Stomach (tissue), 4 donors: ENCODE measurements around the gene CRACDL.
A peak's percentile ranks its signal among the peaks of the same experiment; 100 is the strongest.

Source experiments
- EP300 ChIP-seq: sonication (generic); formaldehyde crosslinking; IDR thresholded peaks from one replicate; pipeline ENCODE4 v1.6.1; 2017; ENCODE audit warnings: antibody characterized with exemption
- POLR2A ChIP-seq, 4 donors: fragments of 450-650 bp; IDR thresholded peaks; one replicate each; pipeline ENCODE4 v1.6.1; 2016; ENCODE audit warnings: antibody characterized with exemption in 4 of 4, control low read depth in 2 of 4, mild to moderate bottlenecking in 1 of 4, moderate library complexity in 1 of 4
- POLR2AphosphoS5 ChIP-seq, 3 donors: sonication (generic); formaldehyde crosslinking; IDR thresholded peaks; one replicate each; pipeline ENCODE4 v1.6.1; 2016; ENCODE audit warnings: antibody characterized with exemption in 3 of 3
- TF ChIP-seq, protein P1 (sequence below), 7 experiments: fragments of 450-650 bp in 4 of 7; fragments of 200-600 bp in 3 of 7; sonication (generic) in 3 of 7; IDR thresholded peaks; one replicate each; pipeline ENCODE4 v1.5.1; 2016 to 2019; ENCODE audit warnings: antibody characterized with exemption in 7 of 7, control low read depth in 2 of 7, mild to moderate bottlenecking in 1 of 7

DNA sequence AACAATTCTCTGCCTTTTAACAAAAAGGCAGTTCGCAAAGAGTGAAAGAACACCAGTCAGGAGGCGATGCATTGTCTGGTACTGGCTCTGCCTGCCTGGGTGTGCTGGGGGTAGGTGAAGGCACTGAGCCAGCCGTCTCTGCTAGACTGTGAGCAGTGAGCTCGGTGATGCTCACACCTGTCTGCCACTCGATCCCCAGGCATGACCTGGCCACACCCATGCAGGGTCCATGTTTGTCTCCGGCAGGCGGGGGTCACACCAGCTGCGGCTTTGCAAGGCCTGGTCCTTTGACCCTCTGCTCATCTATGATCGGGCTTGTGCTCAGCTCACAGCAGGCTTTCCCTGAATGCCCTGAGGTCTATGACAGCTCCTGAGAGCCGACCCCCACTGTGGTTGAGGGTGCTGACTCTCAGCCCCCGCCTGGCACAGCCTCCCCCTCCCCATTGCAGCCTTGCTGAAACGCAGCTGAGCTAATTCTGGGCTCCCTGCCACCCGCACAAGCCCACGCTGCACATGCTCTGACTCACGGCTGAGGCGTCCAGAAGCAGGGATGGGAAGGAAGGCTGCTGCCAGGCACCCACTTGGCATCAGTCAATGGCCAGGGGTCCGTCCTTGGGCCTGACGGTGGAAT is 23.7 kb downstream of the CRACDL start:
- TF ChIP-seq POLR2A (IDR thresholded peaks at IDR 0.05) (no peak), EP300 (no peak), POLR2AphosphoS5 (IDR thresholded peaks at IDR 0.05) (peak in 1 of 3 donors; percentile 68)
- TF ChIP-seq, protein P1, sequence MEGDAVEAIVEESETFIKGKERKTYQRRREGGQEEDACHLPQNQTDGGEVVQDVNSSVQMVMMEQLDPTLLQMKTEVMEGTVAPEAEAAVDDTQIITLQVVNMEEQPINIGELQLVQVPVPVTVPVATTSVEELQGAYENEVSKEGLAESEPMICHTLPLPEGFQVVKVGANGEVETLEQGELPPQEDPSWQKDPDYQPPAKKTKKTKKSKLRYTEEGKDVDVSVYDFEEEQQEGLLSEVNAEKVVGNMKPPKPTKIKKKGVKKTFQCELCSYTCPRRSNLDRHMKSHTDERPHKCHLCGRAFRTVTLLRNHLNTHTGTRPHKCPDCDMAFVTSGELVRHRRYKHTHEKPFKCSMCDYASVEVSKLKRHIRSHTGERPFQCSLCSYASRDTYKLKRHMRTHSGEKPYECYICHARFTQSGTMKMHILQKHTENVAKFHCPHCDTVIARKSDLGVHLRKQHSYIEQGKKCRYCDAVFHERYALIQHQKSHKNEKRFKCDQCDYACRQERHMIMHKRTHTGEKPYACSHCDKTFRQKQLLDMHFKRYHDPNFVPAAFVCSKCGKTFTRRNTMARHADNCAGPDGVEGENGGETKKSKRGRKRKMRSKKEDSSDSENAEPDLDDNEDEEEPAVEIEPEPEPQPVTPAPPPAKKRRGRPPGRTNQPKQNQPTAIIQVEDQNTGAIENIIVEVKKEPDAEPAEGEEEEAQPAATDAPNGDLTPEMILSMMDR (IDR thresholded peaks at IDR 0.05): no peak
